NCI-H1105 (cell line): Measurements from ENCODE around the gene AGTR1.
"Not testable (repeated sequence)": the region's sequence is repeated elsewhere in the genome, so short reads cannot be mapped to it uniquely, and the experiment has no call there.

Experiments used
- DNase-seq: peaks from one replicate; lab custom pipeline; 2025; lab: John Stamatoyannopoulos, UW

Gene AGTR1

GRCh38 chr3:148758303-148758884 is 60.7 kb downstream of the AGTR1 start:
- DNase-seq = no peak

- no peak for DNase-seq
Measured at GRCh38 chr3:148759430-148759829, 61.7 kb downstream of the AGTR1 start.

- no peak for DNase-seq
Measured at GRCh38 chr3:148763156-148763680, 65.5 kb downstream of the AGTR1 start.

GRCh38 chr3:148763986-148764935 is 66.6 kb downstream of the AGTR1 start:
- DNase-seq = no peak

- DNase-seq = no peak
Measured at GRCh38 chr3:148772361-148772760, 74.7 kb downstream of the AGTR1 start.

DNA sequence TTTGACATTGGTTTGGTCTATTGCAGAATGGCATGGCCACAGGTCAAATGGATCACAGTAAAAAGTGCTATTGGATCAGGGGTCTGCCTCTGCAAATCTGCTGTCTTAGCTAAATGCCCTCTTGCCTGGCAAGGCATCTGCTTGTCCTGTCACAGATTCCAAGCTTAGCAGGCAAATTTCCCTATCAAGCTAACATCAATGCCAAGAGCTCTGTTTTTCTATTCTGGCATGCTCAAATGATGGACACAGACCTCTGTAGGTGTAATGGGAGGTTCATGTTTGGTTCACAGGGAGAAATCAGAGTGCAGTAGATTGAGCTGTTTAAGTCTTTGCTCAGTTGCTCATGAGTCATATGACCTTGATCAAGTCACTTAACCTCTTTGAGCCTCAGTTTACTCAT is 75.1 kb downstream of the AGTR1 start:
- DNase-seq = no peak

DNA sequence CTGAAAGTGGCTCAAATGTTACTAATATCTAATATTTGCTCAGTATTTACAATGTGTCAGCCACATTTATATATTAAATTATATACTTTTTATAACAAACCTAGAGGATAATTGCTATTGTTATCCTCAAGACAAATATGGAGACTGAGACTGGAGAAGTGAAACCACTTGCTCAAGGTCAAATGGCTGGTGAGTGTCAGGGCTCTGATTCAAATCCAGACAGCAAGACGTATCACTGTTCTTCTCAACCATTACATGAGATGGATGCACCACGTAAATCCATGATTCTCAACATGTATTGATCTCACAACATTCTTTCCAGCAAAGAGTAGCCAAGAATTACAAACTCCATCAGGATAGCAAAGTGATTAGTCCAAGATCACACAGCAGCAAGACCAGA is 76.1 kb downstream of the AGTR1 start:
- no peak for DNase-seq

DNA sequence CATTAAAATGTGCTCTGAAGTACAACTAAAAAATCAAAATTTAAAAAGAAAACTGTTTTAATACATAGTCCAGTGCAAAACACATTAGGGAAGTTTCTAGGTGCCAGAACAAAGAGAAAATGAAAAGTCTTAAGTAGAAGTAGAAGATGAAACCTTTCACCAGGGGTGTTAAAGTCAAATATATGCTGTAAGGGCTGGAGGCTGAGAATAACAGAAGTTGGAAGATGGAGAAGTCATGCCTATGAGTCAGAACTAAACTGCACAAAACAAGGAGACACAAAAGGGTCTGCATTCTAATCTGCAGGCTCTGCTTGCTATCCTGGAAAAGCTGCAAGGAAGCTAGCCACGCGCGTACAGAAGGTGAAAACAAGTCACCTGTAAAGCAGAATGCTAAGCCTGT is 81.2 kb downstream of the AGTR1 start:
- DNase-seq = no peak

DNA sequence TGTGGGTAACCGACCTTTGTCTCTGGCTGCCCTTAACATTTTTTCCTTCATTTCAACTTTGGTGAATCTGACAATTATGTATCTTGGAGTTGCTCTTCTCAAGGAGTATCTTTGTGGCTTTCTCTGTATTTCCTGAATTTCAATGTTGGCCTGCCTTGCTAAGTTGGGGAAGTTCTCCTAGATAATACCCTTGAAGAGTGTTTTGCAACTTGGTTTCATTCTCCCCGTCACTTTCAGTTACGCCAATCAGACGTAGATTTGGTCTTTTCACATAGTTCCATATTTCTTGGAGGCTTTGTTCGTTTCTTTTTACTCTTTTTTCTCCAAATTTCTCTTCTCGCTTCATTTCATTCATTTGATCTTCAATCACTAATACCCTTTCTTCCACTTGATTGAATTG is 87.3 kb downstream of the AGTR1 start:
- not testable (repeated sequence) for DNase-seq

DNA sequence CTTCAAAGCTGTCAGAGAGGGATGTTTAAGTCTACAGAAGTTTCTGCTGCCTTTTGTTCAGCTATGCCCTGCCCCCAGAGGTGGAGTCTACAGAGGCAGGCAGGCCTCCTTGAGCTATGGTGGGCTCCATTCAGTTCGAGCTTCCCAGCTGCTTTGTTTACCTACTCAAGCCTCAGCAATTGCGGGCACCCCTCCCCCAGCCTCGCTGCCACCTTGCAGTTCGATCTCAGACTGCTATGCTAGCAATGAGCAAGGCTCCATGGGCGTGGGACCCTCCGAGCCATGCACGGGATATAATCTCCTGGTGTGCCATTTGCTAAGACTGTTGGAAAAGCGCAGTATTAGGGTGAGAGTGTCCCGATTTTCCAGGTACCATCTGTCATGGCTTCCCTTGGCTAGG is 88.5 kb downstream of the AGTR1 start:
- not testable (repeated sequence) for DNase-seq

- DNase-seq = no peak
Measured at GRCh38 chr3:148789146-148789545, 91.4 kb downstream of the AGTR1 start.

DNA sequence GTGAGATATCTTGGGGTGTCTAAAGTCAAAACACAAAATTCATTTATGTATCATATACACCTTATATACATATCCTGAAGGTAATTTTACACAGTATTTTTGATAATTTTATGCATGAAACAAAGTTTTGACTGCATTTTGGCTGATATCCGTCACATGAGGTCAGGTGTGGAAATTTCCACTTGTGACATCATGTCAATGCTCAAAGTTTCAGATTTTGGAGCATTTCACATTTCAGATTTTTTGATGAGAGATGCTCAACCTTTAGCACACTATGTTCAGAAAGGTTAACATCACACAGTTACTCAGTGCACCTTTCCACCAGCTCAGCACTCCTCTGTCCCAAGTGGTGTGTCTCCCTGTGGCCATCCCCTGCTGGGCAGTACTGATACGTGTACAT is 92.2 kb downstream of the AGTR1 start:
- DNase-seq = no peak

GRCh38 chr3:148790370-148790769 is 92.7 kb downstream of the AGTR1 start:
- DNase-seq = no peak

- DNase-seq = no peak
Measured at GRCh38 chr3:148790851-148791735, 93.4 kb downstream of the AGTR1 start.

DNA sequence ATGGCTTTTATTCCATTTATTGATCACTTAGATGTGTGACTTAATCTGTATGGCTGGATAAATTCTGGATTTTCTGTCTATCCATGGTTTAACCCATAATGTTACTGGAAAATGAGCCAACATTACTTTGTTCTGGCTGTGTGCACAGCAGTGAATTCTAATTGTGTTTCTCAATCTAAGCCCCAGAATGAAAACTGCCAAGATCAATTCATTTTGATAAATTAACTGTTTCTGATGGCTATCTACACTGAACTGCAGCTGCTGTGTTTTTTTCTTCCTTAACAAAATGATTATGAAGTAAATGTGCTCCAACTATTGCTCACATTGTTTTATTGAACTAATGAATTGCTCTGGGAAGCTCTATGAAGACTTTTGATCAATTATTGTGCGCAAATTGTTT is 94.2 kb downstream of the AGTR1 start:
- DNase-seq = no peak

DNA sequence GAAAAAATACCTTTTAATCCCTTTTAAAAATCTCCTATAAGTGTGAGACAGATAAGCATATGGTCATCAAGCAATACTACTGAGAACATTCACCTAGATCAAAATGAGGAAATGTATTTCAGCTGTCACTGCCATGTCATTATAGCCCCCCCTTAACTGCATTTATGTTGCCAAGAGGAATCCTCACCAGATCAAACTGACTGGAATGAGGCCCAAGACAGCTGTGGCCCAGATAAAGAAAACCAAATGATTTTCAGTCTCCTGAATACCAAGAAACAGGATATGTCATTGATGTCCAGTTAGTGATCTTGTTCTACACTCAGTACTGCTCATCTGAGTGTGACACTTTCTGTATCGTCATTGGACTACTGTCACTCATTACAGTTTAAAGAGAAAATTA is 94.8 kb downstream of the AGTR1 start:
- DNase-seq = no peak
